NOMO-1 treated with dmso at 0.1 percent for 144 hours (cell line): ENCODE results near the gene SOX6.
"Not testable (repeated sequence)": the region's sequence is repeated elsewhere in the genome, so short reads cannot be mapped to it uniquely, and the experiment has no call there.

Experiments
- DNase-seq: peaks from one replicate; lab custom pipeline; 2025; ENCODE audit not compliant: unreplicated experiment; lab: John Stamatoyannopoulos, UW

The SOX6 gene

DNA sequence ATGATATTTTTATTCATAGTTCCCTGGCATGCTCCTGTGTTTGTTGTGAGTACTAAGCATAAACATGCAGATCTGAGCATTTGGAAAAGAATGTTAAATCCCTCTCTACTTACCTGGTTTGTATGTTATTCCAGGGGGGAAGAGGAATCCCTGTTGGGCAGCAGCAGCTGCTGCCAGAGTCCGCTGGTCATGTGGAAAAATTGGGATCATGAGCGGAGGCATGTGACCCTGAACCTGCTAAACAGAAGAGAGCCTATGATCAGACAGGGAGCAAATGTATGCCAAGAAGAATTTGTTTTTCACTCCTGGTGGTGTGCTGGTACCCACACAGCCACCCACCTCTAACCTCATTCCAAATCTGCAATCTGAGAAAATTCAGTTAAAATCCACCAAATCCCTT lies 244.7 kb downstream of the SOX6 start:
- no peak for DNase-seq

GRCh38 chr11:16110886-16111285 lies 245.5 kb downstream of the SOX6 start:
- DNase-seq: no peak

DNA sequence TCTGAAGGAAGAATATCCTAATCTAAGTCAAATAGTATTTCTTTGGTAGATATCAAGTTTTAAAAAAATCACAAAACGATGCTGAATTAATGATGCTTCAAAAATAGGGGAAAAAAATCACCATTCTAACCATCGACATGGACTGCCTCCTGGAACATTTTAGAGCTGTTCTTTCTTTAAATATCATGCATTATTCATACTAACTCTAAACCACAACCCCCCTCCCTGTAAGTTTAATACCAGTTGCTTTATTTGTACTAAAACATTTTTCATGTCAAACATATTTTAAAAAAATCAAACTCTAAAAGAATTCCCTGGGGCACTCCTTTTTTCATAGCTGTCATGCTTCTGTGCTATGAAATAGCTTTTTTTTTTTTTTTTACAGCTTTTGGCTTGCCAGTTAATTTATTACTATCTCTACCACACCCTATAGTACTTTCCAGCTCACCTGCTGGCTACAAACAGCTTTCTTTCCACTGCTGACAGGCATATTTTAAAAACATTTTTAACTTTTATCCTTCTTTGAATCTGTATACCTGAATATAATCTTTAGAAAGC lies 256.9 kb downstream of the SOX6 start:
- DNase-seq: no peak

DNA sequence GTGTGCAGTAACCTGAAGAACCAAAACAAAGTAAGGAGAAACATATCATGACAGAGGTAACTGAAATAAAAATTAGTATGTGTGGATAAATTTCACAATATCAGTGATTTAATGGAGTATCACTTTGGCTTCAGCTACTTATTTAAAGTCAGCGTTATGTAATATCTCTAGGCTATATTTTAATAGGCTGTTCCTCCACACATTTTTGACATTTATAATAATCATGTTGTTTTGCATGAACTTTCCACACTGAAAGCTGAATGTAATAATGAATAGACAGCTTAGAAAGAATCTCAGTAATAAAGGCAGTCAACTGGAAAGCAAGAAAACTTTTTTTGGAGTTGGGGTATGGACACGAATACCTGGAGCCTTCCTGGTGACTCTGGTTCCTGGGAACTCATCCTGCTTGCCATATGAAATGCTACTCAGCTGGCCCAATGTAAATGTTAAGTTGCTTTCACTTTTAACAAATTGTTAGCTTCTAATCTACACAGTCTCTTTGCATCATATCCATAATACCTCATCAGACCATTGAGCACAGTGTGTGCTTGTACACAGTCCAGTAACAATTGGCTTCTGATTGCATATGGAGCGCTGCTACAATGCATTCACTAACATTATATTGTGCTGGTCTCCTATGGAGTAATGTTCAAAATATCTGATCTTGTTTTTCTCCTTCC lies 257.7 kb downstream of the SOX6 start:
- DNase-seq: no peak

- DNase-seq: no peak
Measured at GRCh38 chr11:16097543-16097942, 258.8 kb downstream of the SOX6 start.

DNA sequence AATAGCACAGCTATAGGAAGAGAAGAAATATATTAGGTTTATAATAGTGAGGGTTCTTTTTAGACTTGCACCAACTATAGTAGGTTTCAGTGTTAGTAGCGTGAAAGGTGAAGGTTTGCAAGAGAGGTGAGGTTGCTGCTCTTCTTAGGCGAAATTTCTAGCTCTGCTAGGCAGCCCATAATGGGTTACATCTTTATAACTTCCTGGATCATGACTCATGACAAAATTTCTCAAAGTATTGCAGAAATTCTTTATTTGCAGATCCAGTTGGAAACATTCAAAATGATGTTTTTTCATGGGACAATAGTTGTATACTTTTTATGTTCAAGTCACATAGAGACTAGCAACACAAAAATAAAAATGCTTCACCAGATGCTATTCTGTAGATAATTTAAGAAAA lies 260.0 kb downstream of the SOX6 start:
- DNase-seq: no peak

DNA sequence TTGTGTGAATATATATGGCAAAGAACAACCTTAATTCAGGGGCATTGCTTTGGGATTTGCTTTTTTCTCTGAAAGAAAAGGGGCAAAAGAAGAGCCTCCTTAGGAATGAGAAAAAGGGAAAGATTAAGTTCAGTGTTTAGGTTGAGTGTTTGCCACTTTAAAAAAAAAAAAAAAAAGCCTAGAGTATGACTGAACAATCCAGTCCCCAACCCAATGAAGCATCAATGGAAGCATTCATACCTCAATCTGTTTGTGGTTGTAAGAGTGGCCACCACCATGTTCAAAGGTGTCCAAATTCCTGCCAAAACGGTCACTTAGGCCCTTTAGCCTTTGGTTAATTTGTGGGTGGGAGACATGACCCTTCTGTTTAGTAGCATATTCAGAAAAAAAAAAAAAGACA lies 260.6 kb downstream of the SOX6 start:
- no peak for DNase-seq

GRCh38 chr11:16093889-16094653 lies 262.3 kb downstream of the SOX6 start:
- DNase-seq: no peak

GRCh38 chr11:16091862-16092261 lies 264.5 kb downstream of the SOX6 start:
- DNase-seq: no peak

- DNase-seq: no peak
Measured at GRCh38 chr11:16089481-16089880, 266.9 kb downstream of the SOX6 start.

- DNase-seq: no peak
Measured at GRCh38 chr11:16088774-16089173, 267.6 kb downstream of the SOX6 start.

- DNase-seq: no peak
Measured at GRCh38 chr11:16087886-16088285, 268.5 kb downstream of the SOX6 start.

DNA sequence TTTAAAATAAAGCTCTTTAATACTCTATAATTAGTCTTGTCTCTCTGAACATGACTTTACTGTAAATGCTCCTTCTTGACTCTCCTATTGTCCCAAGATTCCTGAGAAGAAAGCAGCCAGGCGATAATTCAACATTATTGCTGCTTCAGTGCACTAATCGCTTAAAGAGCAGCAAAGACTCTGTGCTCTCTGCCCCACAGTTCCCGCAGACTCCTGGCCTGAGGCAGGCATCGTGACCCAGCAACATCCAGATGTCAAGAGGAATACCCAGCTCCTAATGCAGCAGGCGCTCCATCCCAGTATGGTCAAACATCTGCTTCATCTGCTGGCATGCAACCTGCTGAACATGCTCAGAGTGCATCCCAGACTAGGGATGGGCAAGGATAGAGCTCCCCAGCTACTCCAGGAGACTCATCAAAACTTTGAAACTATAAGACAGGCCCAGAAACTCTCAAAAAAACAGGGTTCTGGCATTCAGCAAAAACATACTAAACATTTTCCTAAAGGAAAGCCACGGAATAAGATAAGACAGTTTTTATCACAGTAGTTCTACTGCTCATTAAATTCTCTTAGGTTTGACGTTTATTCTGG lies 270.0 kb downstream of the SOX6 start:
- no peak for DNase-seq

DNA sequence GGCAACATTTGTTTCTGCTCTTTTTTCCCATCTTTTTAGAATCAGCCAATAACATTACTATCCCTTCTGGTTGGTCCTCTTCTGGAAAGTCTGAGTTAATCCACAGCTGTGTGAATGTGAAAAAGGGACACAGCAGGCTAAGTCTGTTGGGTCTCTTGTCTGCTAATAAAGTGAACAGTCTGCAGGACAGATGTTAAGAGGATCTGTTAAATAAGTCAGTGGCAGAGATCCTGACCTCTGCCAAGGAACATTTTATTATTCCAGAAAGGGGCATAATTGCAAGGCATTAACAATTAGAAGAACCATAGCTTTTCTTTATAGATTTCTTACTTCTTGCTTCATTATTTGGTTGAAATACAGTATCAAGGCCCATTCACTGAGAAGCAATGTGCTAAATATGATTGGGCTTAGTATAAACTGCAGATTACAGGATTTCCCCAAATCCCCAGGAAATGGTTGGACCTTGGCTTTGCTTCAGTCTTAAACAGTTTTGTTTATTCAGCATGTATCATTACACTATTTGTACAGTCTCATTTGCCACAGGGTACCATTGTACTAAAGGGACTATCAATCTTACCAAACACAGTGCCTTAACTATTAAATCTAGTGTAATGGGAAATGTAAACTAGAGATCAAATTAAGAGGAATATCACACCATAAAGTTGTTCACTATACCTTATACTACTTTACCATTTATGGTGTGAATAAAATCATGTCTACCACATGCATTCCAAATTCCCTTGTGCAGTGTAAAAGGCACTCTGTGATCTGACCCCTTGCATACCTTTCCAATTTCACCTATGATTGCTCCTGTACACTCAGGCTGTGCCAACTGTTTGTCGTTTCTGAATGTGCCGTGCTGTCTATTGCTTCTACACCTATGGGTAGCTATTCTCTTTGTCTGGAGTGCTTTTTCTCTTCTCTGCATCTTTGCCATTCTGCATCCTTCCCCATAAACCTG lies 274.0 kb downstream of the SOX6 start:
- no peak for DNase-seq

DNA sequence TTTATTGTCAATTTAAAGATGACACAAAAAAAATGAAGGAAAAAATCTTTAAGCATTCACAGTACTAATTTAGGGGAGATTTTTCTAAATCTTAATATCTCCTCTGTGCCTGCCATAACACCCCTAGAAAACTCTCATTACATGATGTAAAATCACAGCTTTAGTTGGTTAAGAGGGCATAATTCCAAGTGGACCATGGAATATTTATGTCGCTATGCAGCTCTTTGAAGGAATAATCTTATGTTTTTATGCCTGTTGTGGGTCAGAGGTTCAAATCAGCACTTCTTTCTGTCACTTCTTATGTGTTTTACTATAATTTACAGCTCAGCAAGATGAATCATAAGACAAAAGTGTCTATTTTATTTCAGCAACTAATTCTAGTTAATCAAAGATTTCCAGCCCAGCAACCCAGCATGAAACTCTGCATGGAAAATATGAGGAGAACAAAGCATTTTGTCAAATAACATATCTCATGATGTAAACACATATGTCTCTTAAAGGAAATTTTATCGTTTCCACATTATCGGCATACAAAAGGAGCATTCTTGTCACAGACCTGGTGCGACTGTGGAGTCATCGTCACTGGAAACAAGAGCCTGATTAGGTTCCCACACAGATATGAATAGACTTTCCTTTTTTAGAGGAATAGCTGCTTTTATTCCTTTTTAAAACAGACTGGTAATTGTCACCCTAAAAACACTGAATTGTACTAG lies 274.8 kb downstream of the SOX6 start:
- no peak for DNase-seq

- no peak for DNase-seq
Measured at GRCh38 chr11:16080688-16081381, 275.5 kb downstream of the SOX6 start.

DNA sequence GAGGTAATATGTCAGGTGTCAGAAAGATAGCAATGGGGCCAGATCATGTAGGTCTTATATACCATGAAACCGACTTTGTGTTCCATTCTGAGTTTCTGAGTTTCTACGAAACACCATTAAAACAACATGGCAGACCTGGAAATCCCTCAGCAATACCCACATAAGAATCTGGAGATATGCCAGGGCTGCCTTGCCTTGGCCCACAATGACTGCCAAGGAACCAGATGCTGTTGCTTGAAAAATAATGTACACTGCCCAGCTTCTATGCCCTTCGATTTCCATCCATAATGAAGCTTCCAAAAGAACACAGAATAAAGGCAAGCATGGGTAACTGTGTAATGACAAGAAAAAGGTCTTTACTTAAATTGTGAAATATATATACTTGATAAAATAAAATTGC lies 277.4 kb downstream of the SOX6 start:
- no peak for DNase-seq

GRCh38 chr11:16070573-16070972 lies 285.8 kb downstream of the SOX6 start:
- DNase-seq: no peak

DNA sequence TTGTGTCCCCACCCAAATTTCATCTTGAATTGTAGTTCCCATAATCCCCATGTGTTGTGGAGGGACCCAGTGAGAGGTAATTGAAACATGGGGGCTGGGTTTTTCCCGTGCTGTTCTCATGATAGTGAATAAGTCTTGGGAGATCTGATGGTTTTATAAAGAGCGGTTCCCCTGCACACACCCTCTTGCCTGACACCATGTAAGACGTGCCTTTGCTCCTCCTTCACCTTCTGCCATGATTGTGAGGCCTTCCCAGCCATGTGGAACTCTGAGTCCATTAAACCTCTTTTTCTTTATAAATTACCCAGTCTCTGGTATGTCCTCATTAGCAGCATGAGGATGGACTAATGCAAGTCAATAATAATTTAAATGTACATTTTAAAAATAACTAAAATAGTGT lies 289.1 kb downstream of the SOX6 start:
- not testable (repeated sequence) for DNase-seq

DNA sequence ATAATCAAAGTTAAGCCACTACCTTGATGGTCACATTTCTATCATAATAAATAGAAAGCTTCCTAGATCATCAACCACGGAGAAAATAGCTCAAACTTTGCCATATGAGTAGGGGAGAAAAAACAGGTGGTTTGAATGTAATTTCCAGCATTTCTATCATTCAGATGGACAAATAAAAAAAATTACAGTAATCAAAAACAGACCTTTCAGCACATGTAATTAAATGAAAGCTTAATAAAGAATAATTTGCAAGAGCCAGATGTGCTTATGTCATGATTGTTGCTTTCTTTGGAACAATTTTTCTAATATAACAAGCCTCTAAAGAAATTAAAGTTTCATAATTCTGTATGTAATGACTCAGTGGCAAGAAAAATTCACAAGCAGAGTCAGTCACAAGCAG lies 297.0 kb downstream of the SOX6 start:
- no peak for DNase-seq
